Measurements from ENCODE around the gene FOLR2.

Gene FOLR2

GRCh38 chr11:72233773-72234513 is 17.3 kb downstream of the FOLR2 start:
- H3K27me3 ChIP-seq = peaks cover 9% of the 10 kb centered on the region
- TF ChIP-seq CTCF (IDR thresholded peaks at IDR 0.05) = no peak
- H3K4me3 ChIP-seq (ENCODE audit: low read depth in 1 of 2, low read length in 1 of 2) = no peak overlapping the region
- H3K4me1 ChIP-seq (ENCODE audit: control insufficient read depth in 1 of 2, insufficient read depth in 1 of 2, low read depth in 1 of 2, low read length in 1 of 2) = no peaks in the 10 kb centered on the region
- H3K36me3 ChIP-seq = peaks cover 100% of the 10 kb centered on the region
- peaks cover 3% of the 10 kb centered on the region for H3K9me3 ChIP-seq
- no peak overlapping the region for H3K27ac ChIP-seq

GRCh38 chr11:72234514-72234830 is 17.9 kb downstream of the FOLR2 start:
- Histone ChIP-seq H3K36me3 (peaks cover 94% of the 10 kb centered on the region), H3K27ac (no peak overlapping the region), H3K4me1 (ENCODE audit: control insufficient read depth in 1 of 2, insufficient read depth in 1 of 2, low read depth in 1 of 2, low read length in 1 of 2) (peaks cover 3 to 5% of the 10 kb centered on the region in 2 experiments), H3K27me3 (peaks cover 14% of the 10 kb centered on the region), H3K9me3 (peaks cover 3% of the 10 kb centered on the region), H3K4me3 (ENCODE audit: low read depth in 1 of 2, low read length in 1 of 2) (no peak overlapping the region)
- TF ChIP-seq CTCF (IDR thresholded peaks at IDR 0.05) = no peak

- no peaks in the 10 kb centered on the region for H3K9me3 ChIP-seq
- TF ChIP-seq CTCF (IDR thresholded peaks at IDR 0.05) = no peak
- H3K27me3 ChIP-seq = peaks cover 19% of the 10 kb centered on the region
- H3K4me3 ChIP-seq (ENCODE audit: low read depth in 1 of 2, low read length in 1 of 2) = no peak overlapping the region
- H3K27ac ChIP-seq = no peak overlapping the region
- H3K4me1 ChIP-seq (ENCODE audit: control insufficient read depth in 1 of 2, insufficient read depth in 1 of 2, low read depth in 1 of 2, low read length in 1 of 2) = peaks cover 7 to 9% of the 10 kb centered on the region in 2 experiments
- peaks cover 90% of the 10 kb centered on the region for H3K36me3 ChIP-seq
These were observed 18.3 kb downstream of the FOLR2 start for GRCh38 chr11:72234920-72235319.

- no peak overlapping the region for H3K4me3 ChIP-seq (ENCODE audit: low read depth in 1 of 2, low read length in 1 of 2)
- H3K27me3 ChIP-seq = peaks cover 25% of the 10 kb centered on the region
- peaks cover 84% of the 10 kb centered on the region for H3K36me3 ChIP-seq
- TF ChIP-seq CTCF (IDR thresholded peaks at IDR 0.05) = no peak
- H3K9me3 ChIP-seq = no peaks in the 10 kb centered on the region
- peaks cover 13 to 15% of the 10 kb centered on the region in 2 experiments for H3K4me1 ChIP-seq (ENCODE audit: control insufficient read depth in 1 of 2, insufficient read depth in 1 of 2, low read depth in 1 of 2, low read length in 1 of 2)
- no peak overlapping the region for H3K27ac ChIP-seq
These were observed 18.9 kb downstream of the FOLR2 start for GRCh38 chr11:72235351-72236057.

GRCh38 chr11:72236083-72236697 is 19.6 kb downstream of the FOLR2 start:
- Histone ChIP-seq H3K9me3 (no peaks in the 10 kb centered on the region), H3K27ac (no peak overlapping the region), H3K4me1 (ENCODE audit: control insufficient read depth in 1 of 2, insufficient read depth in 1 of 2, low read depth in 1 of 2, low read length in 1 of 2) (peaks cover 14 to 21% of the 10 kb centered on the region in 2 experiments), H3K36me3 (peaks cover 77% of the 10 kb centered on the region), H3K4me3 (ENCODE audit: low read depth in 1 of 2, low read length in 1 of 2) (no peak overlapping the region), H3K27me3 (peaks cover 32% of the 10 kb centered on the region)
- TF ChIP-seq CTCF (IDR thresholded peaks at IDR 0.05) = no peak

Measured in neutrophil (primary cell).